ENCODE results near the gene ULK4.

The ULK4 gene

GRCh38 chr3:41345788-41346187 is 616.1 kb downstream of the ULK4 start:
- FAIRE-seq = no peak

DNA sequence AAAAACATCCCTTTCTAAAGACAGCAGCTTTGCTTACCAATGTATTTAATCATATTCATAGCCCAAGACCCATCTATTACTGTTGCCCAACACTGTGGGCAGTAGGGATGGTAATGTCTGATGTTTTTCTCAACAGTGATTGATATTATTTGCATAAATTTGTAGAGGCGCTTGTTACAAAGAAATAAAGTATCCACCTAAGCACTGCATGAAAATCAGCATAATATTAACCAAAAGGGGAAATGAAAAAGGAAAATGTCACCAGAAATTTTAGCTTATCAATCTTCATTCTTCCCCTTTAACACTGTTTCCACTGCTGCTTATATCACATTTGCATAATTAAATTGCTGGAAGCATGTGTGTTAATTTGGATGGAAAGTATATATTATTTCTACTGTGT is 622.1 kb downstream of the ULK4 start:
- no peak for FAIRE-seq

DNA sequence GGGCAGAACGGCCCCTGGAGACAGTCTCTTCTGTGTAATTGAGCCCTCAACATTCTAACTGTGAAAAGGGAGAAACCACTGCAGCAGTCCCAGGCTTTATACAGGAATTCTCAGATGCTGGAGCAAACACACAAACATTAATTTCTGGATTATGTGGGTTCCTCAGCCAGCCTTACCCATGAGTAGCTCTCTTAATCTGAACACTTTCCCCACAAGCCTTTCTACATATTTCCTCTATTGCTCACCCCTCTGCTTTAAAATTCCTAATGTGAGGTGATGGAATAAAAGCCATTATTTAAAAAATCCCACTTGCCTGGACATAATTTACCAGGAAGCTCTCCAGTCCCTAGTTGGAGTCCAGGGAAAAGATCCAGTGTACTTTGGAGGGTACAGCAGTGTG is 623.6 kb downstream of the ULK4 start:
- no peak for FAIRE-seq

DNA sequence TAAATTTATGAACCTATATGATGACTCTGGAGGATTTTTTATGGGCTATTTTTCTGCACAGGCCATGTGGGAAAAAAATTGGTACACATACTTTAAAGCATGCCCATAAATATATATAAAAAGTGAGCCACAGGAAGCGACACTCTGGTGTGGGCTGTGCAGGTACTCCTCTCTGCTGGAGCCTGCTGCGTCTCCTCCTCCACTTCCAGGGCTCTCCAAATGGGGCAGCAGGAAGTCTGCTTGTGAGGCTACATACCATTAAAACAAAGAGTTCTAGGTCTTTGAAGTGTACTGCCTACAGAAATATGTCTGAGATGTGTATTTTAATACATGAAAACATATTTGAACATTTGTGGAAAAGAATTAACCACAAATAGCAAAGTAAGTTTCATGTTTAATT is 627.5 kb downstream of the ULK4 start:
- no peak for FAIRE-seq

DNA sequence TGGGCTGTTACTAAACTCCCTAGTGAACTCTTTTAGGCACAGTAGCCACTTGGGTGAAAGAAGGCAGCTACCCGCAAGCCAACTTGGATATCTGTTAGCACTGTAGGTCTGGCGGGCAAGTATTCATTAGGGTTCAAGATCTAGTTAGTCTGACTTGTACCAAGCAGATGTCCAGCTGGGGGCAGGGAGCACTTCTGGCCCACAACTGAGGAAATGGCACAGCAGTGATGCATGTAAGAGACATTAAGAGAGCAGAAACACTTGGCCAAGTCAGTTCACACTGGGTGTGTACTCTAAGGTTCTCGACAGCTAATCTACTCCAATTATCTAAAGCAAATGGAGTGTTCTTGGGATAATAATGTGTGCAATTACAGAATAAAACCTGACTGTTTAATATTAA is 630.9 kb downstream of the ULK4 start:
- FAIRE-seq = no peak

- no peak for FAIRE-seq
These were observed 631.4 kb downstream of the ULK4 start for GRCh38 chr3:41330465-41330864.

DNA sequence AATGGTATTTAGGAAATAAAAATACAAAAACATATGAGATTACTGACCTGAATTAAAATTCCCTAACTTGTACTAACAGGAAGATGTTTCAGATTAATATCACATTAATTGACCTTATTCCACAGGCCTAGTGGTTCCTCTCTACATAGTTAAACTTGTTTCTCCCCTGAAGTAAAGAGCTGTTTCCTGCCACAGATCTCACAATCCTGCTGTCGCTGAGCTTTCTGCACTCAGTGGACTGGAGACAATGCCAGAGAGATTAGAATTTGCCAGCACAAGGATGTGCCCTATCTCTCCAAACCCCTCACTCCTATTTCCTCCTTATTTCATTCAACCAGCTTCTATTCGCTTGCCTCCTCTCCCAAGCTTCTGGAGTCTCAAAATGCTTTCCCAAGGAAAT is 632.0 kb downstream of the ULK4 start:
- FAIRE-seq = no peak

- no peak for FAIRE-seq
These were observed 633.0 kb downstream of the ULK4 start for GRCh38 chr3:41328926-41329325.

DNA sequence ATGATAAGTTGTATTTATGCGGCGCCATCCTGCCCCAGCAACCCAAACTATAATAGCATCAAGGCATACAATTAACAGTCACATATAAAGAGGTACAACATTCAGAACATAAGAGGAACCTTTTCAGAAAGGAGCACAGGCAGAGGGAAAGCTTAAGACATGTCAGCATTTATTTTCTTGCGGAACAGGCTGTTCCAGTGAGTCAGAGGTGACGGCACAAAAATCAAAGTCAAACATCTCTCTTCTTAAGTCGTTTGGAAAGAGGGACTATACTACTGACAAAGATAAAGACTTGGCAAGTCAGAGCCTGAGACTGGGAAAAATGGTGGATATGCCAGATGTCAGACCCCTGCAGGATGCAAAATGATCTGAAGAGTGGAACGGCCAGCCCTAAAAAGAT is 634.2 kb downstream of the ULK4 start:
- FAIRE-seq = no peak

DNA sequence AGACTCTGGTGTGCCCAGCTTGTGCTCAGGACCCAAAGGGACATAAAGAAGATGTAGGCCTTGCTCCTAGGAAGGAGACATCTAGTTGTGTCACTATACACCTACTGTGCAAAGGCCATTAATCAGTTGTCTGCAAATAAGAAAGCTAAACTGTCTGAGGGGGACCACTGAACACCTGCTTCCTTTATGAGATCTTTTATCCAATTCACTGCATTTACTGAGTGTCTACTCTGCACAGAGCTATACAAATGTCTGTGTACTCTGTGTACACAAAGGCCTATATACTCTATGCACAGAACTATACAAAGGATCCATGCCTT is 637.8 kb downstream of the ULK4 start:
- FAIRE-seq = no peak

GRCh38 chr3:41323467-41324155 is 638.3 kb downstream of the ULK4 start:
- no peak for FAIRE-seq

- no peak for FAIRE-seq
These were observed 640.3 kb downstream of the ULK4 start for GRCh38 chr3:41321642-41321980.

DNA sequence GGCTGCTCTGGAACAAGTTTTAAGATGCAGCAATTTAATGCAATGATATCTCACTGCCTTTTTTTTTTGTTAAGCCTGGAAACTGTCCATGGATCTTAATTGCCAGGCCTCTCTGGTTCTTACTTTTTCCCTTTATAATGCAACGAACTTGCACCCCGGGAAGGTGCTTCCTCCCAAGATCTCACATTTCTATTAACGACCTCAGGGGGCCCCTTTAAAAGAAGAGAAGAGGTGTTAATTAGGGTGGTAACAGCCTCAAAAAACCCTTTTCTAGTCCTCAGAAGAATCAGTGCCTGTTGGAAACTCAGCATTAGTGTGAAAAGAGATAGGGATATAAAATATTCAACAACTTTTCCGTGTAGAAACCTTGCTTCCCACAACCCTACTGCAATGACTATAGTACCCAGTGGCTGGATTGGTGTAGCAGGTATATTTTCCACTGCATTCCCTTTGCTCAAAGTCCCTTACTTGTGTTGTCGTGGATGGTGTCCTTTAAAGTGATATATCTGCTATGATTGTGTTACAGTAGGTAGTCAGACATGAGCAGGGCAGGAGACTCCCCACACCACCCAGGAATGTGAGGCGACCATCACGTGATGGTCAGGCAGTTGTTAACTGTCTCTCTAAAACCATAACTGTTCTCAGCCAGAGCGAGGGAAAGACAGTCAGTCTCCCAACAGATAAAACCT is 640.8 kb downstream of the ULK4 start:
- FAIRE-seq = no peak

DNA sequence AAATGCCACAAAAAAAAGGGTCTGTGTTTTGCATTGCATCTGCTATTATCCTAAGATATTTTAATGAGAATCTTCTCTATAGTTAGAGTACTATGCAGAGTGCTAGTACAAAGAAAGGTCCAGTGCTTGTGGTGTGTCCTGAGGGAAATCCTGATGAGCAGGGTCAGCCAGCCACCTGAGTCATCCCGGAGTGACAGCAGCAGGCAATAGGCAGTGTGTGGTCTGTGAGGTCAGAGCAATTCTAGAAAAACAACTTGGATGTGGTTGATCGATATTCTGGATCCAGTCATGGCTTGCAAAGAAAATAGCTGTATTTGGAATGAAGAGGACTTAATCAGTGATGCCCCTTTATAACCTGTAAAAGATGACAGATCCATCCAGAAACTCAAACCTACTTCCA is 643.4 kb downstream of the ULK4 start:
- FAIRE-seq = no peak

DNA sequence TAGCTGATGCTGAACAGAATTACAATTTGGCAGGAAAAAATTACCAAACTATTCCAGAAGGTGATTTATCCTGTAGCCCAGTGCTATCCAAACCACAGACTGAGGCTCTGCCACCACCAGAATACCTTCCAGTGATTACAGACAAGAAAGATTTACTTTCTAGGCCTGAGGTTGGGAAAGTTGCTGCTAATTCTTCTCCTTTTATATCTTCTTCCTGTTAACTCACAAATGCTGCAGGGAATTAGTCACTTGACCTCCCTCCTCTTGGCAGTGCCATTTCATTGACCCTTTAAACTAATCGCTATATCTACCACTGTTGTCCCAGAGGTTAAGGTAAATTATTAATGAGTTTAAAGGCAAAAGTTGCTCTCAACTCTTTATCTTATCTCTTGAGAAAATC is 644.2 kb downstream of the ULK4 start:
- FAIRE-seq = no peak

GRCh38 chr3:41317298-41317697 is 644.6 kb downstream of the ULK4 start:
- FAIRE-seq = no peak

- FAIRE-seq = no peak
These were observed 646.8 kb downstream of the ULK4 start for GRCh38 chr3:41315126-41315525.

- no peak for FAIRE-seq
These were observed 653.8 kb downstream of the ULK4 start for GRCh38 chr3:41308119-41308518.

DNA sequence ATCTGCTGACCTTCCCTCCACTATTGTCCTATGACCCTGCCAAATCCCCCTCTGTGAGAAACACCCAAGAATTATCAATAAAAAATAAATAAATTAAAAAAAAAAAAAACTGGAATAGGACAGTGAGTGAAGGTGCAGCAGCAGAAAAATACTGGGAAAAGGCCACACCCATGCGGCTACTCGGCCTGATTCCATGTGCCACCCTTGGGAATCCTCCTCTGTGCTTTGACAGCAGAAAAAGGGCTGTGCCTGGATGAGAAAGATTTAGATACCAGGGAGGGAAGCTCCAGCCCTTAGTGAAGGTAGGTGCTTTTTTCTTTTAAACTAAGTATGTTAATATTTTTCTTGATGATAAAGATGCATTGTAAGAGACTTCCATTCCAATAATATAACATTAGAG is 654.8 kb downstream of the ULK4 start:
- no peak for FAIRE-seq

DNA sequence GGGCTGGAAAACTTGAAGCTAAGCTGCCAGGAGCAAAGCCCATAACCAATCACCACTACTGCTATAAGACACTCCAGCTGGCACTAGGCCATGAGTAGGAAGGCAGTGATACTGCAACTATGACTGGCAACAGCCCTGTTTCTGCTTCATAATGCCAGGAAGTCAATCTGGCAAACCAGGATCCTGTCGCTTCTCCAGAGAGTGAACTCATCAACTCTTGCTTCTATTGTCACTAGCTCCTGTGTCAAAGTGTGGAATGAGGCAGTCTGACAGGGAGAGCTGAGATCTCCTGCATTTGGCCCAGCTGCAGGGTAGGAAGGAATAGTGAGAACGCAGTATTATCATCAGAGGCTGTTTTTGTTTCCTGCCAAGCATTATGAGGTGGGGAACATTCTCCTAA is 657.3 kb downstream of the ULK4 start:
- no peak for FAIRE-seq

DNA sequence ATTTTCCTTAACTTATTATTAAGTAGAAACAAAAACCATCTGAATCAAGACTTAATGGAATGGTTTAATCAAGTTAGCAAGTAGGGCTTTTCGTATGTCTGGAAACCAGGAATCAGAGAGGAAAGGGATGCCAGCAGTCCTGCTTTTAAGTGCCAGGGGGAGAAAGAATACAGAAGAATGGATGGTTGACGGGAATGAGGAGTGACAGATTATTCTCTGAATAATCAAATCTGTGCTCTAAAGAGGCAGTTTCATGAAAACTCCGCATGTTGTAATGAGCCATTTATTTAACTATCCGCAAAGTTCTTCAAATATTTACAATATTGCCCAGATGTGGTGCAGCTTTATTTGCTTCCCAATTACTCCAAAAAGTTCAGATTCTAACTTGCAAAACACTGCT is 659.6 kb downstream of the ULK4 start:
- no peak for FAIRE-seq

DNA sequence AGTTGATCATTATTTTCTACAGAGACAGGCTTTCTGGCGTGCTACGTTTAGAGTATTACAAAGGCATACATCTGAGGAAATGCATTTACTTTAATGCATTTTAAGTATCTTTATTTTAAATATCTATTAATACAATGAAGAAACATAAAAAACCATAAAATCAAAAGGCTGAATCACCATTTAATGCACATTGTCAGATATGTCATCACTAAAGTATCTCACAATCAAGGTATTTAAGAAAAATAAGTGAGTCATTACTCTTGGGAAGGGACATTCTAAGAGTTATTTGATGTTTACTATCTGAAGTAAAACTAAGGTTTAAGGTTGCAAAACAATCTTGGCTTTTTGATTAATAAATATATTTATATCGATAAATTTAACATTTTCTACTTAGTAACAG is 660.4 kb downstream of the ULK4 start:
- FAIRE-seq = no peak

DNA sequence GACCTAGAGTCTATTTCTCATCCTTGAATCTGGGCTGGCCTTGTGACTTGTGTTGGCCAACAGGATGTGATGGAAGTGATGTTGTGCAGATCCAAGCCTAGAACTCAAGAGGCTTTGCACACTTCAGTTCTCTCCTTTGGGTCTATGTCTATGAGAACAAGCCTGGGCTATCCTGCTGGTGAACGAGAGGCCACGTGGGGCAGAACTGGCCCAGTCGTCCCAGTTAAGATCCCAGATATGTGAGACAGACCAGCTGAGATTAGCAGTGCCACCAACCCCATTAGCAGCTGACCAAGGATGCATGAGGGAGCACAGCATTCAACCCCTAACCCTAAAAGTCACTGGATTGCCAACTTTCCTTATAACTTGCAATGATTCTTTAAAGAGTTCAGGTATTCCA is 662.9 kb downstream of the ULK4 start:
- no peak for FAIRE-seq

DNA sequence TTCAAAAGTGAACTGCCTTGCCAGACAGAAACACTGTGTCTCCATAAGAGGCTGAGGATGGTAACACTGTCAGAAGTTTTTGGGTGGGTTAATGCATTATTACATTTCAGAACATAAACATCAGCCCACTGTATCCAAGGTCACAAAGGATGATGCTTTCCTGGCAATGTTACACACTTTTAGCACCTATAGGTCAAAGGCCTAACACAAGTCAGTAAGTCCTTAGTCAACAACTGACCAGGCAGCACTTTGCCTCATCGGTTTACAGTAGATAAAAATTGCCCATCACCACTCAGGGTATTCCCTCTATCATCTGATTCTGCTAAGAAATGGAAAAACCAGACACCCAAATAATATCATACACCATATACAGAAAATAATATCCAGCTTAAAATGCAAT is 664.2 kb downstream of the ULK4 start:
- no peak for FAIRE-seq

DNA sequence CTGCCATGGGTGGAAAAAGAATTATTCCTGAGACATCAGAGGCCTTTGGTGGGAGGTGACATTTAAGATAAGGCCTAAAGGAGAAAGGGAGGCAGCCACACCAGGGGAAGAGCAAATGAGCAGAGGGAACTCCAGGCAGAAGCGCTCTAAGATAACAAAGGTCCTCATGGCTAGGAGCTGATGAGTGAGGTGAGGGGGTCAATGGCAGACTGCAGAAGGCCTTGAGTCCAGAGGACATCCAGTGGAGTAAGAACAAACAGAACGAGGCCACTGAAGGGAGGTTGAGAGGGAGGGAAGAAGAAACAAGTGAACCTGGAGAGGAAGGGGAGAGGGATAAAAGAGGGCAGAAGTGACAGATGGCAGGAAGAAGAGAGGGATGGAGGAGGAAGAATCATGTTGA is 665.3 kb downstream of the ULK4 start:
- no peak for FAIRE-seq

Data from endometrium (tissue), 2 donors.